Ramos (cell line): ENCODE measurements around the gene RAB1A.

Source experiments
- in situ Hi-C: fragments of 300-500 bp; cut with MboI; formaldehyde crosslinking; loops from one replicate; pipeline ENCODE4 v1.14.3; 2022; ENCODE audit warnings: low sequenced_read_pairs; ENCODE audit not compliant: unreplicated experiment

RAB1A gene

DNA sequence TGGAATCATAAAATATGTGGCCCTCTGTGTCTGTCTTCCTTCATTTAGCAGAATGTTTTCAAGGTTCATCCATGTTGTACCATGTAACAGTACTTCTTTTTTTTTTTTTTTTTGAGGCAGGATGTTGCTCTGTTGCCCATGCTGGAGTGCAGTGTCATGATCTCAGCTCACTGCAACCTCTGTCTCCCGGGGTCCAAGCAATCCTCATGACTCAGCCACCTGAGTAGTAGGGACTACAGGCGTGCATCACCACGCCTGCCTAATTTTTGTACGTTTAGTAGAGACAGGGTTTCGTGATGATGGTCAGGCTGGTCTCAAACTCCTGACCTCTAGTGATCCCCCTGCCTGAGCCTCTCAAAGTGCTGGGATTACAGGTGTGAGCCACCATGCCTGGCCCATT, 31.2 kb downstream of the RAB1A start:
- in situ Hi-C loops = no loop called here

DNA sequence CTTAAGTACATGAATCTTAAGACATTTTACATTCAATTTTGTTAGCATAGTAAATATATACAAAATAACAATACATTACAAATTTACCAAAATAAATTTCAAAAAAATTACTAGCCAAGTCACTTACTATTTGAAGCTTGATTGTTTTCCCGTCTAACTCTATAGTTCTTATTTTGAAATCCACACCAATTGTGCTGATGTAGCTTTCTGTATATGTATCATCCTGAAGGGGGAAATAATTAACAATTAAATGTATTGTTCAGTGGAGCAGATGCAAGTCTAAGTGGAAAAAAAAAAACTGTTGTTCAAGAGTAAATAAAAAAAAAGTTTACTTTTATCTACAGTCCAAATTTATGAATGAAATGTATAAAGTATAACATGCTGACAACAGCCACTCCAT, 32.1 kb downstream of the RAB1A start:
- in situ Hi-C loops = no loop called here

DNA sequence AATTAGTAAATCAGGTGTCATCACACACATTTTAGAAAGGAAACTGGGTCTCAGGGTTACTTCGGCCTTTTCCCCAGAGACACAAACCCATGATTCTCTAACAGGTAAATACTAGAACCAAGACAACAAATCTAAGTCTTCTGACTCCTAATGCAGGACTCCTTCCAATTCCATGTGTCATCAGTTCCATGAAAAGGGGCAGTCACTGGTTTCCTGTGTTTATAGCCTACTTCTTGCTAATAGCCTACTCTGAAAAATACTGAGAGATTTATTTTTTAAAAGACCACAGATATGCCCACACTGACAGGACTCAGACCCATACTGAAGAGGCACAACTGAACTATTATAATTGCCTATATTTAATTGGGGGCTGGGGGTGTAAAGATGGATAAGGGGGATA, 33.0 kb downstream of the RAB1A start:
- in situ Hi-C loops = no loop called here

DNA sequence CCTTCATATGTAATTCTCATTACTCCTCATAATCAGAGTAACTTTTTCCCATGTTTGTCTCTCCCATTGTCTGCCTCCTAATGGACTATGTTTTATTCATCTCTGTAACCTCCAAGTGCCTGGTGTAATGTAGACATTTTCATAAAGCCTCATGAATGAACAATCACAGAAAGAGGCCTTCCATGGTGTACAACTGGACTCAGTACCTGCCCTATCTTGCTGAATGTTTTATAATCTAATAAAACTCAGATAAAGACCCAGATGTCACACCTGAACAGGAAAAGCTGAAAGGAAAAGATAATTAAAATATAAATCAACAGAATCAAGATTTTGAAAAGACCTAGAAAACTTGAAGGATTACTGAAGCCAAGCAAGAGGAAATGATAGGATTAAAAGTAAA, 36.7 kb downstream of the RAB1A start:
- in situ Hi-C loops = no loop called here

DNA sequence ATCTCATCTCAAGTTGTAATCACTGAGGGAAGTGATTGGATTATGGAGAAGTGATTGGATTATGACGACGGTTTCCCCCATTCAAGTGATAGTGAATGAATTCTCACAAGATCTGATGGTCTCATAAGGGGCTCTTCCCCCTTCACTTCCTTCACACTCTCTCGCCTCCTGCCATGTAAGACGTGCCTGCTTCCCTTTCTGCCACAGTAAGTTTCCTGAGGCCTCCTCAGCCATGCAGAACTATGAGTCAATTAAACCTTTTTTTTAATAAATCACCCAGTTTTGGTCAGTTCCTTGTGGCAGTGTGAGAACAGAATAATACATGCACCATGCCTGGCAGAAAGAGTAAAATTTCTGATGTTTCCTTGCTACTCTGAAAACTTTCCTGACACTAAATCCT, 37.1 kb downstream of the RAB1A start:
- in situ Hi-C loops = no loop called here

DNA sequence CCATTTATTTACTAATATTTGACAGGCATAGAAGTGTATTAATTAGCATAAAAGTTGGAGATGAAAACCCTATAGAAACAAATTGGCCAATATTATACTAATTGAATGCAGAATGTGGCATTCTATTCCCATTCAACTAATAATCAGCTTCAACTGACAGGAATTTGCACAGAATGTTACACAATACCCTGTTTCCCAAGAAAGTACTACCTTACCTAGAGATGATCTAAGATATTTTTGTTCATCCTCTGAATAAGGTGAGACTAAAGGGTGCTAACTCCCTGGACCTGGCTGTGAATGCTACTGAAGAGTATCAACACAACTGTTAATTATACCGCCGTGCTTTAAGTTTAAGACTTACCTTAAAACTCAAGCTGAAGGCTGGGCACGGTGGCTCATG, 44.8 kb downstream of the RAB1A start:
- in situ Hi-C loops = no loop called here

DNA sequence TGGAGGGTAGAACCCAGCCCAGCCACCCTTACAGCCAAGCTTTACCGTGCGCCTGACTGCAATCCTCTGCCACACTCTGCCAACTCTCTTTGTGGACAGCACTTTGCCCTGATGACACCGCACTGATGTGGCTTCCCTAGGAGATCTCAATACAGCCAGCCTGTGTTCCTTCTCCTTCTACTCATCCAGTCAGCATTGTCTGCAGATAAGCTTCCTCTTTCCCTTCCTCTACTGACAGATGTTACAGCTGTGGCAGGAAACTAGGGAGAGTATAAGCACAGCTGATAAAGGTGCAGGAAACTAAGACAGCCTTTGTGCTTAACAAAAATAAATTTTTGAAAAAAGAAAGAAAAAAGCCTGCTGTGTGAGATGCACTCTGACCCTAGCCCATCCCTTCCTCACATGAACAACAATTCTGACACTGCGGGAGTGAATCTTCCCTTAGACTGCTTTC, 48.6 kb downstream of the RAB1A start:
- in situ Hi-C loops = no loop called here

DNA sequence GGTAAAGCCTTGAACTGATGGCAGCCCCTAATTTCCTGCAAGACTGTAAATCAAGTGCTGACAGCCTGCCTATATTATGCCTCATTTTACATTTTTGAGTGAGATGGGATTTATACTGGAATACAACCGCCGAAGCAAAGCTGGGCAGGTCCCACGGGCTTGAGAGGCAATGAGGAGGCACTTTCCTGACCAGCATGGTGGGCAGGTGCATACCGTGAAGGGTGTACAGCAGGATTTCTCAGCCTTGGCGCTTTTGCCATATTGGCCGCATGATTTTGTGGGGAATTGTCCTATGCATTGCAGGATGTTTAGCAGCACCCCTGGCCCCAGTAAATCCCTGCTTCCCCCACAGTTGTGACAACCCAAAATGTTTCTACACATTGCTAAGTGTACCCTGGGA, 50.9 kb downstream of the RAB1A start:
- in situ Hi-C loops = no loop called here

DNA sequence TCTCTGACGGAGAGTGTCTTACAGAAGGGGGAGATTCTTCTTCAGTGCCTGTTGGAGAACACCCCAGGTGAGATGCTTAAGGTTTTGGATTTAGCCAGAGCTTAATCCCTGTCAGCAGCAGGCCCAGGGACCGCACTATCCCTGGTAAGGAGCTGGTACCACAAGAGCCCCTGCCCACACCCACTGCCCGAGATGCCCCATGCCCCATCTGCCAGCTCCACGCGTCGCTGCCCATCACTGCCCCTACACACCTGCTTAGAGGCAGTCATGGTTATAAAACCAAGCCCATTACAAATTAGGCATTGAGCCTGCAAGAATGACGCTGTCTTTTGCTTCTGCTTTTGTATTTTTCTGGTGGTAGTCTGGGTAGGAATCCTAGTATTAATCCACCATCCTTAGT, 52.0 kb downstream of the RAB1A start:
- in situ Hi-C loops = no loop called here

DNA sequence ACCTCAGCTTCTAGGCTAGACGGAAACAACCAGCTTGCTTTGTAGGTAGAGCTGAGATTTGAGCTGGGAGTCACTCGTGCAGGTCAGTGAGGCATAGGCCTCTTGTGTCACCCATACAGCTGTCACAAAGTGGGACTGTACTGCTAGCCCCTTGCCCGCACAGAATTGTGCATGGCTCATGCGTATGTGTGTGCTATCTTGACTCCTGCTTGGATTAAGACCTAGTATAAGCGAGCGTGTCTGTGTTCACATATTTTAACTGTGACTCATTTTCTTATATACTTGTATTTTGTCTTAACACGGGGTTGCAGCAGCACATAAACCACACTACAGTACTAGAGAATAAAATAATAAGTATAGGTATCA, 53.6 kb downstream of the RAB1A start:
- in situ Hi-C loops = no loop called here

DNA sequence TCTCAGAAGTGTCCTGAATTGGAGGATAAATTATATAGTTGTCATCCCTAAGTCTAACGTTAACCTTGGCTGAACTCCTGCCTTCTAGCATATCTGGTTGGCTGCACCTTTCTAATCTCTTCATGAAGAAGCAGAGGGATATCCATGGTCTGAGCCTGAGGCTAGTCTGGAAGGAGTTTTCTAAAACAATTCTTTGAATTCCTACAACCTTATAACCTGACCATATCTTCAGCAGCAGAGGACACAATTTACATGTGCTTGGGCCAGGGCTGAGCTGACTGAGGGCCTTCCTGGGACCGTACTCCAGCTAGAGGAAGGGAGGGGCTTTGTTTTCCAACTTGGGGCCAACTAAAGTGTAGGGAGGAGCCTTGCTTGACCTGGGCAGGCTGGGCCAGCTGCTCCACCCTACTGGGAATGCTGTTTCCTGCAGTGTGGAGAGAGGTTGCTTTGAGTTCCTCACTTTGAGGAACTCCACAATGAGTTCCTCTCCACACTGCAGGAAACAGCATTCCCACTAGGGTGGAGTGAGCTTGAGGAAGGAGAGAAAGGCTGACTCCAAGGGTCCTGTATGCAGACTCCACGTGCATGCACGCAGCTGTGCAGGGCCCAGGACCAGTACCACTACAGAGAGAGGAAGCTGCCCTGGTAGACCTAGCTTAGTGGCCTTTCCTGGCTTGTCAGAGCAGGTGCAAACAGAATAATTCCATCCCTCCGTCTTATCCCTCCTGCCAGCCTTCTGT, 54.1 kb downstream of the RAB1A start:
- in situ Hi-C loops = no loop called here

DNA sequence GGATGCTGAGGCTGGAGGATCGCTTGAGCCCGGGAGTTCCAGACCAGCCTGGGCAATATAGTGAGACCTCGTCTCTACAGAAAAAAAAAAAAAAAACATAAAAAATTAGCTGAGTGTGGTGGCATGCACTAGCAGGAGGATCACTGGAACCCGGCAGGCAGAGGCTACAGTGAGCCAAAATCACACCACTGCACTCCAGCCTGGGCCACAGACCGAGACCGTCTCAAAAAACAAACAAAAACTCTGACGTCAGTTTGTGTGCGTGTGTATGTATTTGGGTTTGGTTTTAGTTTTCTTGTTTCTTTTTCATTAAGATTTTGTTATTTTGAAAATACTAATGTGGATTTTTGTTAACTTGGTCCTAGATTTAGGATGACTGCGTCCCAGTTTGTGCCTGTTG, 54.7 kb downstream of the RAB1A start:
- in situ Hi-C loops = no loop called here

DNA sequence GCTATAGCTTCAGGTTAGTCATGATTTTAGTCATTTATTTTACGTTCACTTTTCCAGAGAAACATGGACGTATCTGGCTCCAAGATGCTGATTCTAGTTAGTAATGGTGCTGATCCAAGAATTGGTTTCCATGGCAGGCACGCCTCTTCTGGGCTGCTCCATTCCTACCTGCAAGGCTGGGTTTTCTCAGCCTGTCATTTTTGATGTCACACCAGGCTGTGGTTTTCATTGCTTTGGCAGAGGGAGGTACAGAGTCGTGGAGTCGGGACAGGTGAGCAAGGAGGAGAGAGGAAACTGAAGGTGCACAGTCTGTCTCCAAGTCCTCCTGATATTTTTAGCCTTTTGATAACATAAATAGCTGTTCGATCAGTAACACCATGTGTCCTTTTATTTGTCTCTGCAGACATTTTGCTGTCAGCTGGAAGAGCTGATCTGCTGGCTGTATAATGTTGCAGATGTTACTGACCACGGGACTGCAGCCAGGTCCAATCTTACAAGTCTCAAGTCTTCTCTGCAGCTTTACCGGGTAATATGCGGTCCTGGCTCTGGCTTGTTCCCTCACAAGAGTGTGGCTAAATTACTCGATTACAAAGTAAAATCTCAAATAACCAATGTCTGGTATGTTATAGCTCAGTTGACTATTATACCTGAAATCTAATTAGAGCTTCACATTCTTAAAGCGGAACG, 55.9 kb downstream of the RAB1A start:
- in situ Hi-C loops = no loop called here

DNA sequence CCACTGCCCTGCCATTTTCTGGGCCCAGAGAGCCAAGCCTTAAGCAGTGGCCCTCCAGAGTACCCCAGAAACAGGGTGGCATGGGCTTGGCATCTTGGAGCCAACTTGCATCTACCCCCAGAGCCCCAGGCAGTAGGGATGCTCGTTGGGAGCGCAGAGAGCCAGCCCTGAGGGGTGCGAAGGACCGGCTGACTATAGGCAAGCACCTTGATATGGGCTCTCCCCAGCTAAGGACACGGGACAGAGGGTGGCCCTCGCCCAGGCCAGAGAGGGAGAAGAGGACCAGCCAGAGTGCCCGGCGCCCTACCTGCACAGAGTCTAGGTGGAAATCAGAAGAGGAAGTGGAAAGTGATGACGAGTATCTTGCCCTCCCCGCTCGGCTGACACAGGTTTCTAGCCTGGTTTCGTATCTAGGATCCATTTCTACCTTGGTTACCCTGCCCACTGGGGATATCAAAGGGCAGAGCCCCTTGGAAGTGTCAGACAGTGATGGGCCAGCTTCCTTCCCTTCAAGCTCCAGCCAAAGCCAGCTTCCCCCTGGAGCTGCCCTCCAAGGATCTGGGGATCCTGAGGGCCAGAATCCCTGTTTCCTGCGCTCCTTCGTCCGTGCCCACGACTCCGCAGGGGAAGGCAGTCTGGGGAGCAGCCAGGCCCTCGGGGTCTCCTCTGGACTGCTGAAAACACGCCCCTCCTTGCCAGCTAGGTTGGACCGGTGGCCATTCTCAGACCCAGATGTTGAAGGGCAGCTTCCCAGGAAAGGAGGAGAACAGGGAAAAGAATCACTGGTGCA, 57.5 kb downstream of the RAB1A start:
- in situ Hi-C loops = no loop called here

DNA sequence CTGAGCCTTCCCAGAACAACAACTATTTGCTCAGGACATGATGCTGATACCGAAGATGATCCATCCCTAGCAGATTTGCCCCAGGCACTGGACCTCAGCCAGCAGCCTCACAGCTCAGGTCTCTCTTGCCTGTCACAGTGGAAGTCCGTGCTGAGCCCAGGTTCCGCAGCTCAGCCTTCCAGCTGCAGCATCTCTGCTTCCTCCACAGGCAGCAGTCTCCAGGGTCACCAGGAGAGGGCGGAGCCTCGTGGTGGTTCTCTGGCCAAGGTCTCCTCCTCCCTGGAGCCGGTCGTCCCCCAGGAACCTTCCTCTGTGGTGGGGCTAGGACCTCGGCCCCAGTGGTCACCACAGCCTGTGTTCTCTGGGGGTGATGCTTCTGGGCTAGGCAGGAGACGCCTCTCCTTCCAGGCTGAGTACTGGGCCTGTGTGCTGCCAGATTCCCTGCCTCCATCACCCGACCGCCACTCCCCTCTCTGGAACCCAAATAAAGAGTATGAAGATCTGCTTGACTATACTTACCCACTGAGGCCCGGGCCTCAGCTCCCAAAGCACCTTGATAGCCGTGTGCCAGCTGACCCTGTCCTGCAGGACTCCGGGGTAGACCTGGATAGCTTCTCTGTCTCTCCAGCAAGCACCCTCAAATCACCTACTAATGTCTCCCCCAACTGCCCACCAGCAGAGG, 58.3 kb downstream of the RAB1A start:
- in situ Hi-C loops = no loop called here

DNA sequence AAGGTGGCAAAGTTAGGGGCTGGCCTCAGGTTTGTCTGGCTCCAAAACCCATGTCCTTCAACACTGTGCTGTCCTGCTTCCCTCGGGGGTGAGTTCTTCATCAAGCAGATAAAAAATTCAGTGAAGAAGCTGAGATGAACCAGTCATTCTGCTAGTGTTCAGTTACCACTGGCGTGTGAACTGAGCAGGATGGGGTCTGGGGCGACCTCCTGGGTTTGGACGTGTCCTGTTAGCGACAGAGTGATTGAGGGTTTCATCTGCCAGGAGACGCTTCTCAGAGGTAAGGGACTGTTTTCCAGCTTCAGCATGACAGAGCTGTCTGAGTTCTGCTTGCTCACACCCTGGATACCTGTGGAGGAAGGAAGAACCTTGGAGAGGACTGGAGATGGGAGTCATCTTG, 59.0 kb downstream of the RAB1A start:
- in situ Hi-C loops = no loop called here

DNA sequence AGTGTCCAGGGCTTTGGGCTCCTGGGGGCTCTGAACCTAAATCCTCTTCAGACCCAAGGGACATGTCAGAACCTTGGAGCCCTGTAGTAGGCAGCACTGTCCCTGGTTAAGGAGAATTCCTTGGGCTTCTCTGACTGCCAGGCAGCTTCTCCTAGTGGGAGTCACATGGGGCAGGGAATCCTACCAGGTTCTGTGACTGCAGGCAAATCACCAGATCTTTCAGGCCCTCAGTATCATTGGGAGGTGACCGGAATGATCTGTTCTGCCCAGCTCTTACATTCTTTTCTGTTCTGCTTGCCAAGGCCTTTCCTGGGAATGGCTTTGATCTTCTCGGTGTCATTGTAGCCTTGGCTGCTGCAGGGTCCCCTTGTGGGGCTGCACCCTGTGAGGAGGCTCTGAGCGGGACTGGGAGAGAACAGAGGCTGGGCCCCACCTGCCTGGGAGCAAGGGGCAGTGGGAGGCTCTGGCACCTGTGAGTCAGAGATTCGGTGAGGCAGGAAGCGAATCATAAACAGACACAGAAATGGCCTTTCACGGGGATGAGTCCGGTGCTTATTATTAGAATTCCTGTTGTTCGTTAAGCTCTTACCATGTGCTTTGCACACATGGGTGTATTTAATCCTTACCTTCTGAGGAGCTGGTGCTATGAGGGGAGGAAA, 59.6 kb downstream of the RAB1A start:
- in situ Hi-C loops = no loop called here

DNA sequence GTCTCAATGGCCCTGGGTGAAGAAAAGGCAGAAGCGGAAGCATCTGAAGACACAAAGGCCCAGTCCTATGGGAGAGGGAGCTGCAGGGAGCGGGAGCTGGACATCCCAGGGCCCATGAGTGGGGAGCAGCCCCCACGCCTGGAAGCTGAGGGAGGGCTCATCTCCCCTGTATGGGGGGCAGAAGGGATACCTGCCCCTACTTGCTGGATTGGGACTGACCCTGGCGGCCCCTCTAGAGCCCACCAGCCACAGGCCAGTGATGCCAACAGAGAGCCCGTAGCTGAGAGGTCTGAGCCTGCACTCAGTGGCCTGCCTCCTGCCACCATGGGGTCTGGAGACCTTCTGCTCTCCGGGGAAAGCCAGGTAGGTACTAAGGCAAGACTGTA, 60.5 kb downstream of the RAB1A start:
- in situ Hi-C loops = loop anchor here (10.0 kb wide), 1 partner anchor 505 kb away; no protein-coding TSS in a partner anchor

DNA sequence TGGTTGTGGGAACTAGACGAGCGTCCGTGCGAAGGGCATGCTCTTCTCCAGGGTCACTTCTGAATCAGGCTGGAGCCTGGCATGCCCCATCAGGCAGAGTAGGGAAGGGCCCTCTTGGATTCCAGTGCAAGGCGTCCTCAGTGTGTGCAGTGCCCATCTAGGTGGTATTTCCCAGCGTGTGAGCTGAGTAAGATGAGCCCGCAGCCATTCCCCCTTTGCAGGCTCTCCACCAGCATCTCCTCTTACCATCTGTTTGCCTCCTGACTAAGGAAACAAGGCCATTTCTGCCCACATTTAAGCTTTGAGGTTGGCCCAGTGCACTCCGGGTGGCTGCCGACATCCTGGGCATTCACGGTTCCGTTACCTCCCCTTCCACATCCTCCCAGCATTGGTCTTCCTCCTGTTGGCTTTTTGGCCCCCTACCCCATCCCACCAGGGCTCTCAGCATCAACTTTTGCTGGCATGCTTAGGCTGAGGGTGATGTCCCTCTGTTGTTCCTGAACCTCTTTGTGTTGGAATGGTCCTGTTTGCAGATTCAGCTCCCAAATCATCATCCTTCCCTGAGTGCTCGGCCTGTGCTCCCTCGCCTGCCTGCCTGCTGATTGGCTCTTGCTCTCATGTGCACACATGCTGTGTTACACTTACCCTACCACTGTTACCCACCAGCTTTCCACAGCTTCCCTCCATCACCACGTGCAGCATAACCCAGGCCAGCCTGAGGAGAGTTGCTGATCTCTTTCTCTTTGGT, 61.9 kb downstream of the RAB1A start:
- in situ Hi-C loops = loop anchor here (10.0 kb wide), 1 partner anchor 507 kb away; no protein-coding TSS in a partner anchor
